HG03196 (cell line): ENCODE measurements around the gene PIKFYVE.
A peak's percentile ranks its signal among the peaks of the same experiment; 100 is the strongest.
"Not testable (repeated sequence)": the region's sequence is repeated elsewhere in the genome, so short reads cannot be mapped to it uniquely, and the experiment has no call there.

ENCODE experiments used
- ATAC-seq: cut with Tn5 transposase; IDR thresholded peaks from one replicate; pipeline ENCODE4 v1.9.1; 2021; ENCODE audit not compliant: unreplicated experiment

PIKFYVE gene, protein sequence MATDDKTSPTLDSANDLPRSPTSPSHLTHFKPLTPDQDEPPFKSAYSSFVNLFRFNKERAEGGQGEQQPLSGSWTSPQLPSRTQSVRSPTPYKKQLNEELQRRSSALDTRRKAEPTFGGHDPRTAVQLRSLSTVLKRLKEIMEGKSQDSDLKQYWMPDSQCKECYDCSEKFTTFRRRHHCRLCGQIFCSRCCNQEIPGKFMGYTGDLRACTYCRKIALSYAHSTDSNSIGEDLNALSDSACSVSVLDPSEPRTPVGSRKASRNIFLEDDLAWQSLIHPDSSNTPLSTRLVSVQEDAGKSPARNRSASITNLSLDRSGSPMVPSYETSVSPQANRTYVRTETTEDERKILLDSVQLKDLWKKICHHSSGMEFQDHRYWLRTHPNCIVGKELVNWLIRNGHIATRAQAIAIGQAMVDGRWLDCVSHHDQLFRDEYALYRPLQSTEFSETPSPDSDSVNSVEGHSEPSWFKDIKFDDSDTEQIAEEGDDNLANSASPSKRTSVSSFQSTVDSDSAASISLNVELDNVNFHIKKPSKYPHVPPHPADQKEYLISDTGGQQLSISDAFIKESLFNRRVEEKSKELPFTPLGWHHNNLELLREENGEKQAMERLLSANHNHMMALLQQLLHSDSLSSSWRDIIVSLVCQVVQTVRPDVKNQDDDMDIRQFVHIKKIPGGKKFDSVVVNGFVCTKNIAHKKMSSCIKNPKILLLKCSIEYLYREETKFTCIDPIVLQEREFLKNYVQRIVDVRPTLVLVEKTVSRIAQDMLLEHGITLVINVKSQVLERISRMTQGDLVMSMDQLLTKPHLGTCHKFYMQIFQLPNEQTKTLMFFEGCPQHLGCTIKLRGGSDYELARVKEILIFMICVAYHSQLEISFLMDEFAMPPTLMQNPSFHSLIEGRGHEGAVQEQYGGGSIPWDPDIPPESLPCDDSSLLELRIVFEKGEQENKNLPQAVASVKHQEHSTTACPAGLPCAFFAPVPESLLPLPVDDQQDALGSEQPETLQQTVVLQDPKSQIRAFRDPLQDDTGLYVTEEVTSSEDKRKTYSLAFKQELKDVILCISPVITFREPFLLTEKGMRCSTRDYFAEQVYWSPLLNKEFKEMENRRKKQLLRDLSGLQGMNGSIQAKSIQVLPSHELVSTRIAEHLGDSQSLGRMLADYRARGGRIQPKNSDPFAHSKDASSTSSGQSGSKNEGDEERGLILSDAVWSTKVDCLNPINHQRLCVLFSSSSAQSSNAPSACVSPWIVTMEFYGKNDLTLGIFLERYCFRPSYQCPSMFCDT (N-terminal part only)

DNA sequence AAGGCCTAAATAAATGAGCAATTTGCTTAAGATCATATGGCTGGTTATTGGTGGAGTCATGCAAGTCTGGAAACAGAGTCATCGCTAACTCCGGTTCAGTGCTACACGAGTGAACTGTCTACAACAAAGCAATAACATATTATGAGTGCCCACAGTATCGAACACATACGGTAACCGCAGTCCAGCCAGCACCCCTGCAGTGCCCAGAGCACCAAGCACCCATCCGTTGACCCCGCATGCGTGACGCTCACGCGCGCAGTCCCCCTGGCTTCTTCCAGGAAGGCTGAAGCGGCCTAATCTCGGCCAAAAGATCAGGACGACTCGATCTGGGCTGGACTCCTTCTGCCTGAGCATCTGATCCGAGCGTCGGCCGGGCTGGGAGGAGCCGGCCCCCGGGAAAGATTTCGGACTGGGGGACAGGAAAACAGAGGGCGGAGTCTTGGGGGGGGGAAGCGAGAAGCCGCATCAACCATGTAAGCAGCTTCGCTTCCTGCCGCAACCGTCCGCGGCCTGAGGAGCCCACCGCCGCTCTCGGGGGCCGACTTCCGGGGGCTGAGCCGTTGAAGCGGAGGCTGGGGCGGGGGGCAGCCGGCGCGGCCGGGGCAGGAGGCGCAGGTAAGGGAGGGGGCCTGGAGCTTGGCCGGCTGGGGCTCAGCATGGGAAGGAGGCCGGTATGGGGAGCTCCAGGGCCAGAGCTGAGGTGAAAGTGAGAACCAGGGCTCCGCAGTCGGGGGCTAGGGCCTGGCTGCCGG, at the start of gene PIKFYVE:
TSS of gene PIKFYVE (plus strand) at position 455 of the 752 bp plus-strand sequence. CDS start 5,265 bp downstream, outside the sequence.
- ATAC-seq, result peak; percentile 90

DNA sequence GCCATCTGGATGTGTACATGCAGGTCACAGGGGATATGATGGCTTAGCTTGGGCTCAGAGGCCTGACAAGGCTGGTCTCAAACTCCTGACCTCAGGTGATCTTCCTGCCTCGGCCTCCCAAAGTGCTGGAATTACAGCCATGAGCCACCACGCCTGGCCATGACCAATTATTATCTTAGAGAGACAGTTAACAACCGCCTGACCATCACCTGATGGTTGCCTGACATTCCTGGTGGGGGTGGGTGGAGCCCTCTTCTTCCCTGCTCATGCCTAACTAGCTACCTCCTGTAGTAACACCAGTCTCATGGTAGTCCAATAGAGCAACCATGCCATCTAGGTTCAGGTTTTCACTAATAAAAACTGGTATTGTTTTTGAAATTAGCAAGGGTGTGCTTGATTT, 44.2 kb upstream of the PIKFYVE start:
- ATAC-seq, result not testable (repeated sequence)

DNA sequence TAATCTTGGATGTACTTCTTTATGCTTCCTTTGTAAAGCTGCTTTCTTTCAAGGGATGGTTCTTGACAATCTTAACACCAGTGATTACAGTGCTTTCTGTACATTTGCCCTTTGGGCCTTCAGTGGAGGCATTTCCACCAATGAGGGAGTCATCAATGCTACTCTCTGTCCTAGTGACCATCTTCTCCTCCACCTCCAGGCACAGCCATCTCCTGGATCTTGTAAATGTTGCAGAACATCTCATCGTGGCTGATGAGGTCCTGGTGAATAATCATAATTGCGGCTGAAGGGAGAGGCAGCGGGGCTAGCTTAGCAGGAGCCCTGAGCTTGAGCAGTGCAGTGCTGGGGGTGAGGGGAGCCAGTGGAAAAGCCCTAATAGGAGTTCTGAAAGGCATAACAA, 43.7 kb upstream of the PIKFYVE start:
- no peak for ATAC-seq

DNA sequence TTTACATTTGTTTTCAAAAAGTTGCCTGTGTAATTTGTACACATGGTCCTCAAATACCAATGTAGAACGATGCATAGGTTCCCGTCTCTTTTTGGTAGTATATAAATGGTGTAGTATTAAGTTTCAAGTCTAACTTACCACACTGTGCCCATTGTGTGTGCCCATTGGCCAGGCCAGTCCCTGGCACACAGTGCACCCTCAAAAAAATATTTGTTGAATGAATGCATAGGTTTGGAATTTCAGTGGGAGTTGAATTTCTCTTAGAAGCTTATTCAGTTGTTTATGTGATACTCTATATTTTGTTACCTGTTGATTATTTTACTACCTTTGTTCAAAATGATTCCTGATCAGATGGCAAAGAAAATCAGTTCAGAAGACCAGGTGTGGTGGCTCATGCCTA, 41.3 kb upstream of the PIKFYVE start:
- no peak for ATAC-seq

DNA sequence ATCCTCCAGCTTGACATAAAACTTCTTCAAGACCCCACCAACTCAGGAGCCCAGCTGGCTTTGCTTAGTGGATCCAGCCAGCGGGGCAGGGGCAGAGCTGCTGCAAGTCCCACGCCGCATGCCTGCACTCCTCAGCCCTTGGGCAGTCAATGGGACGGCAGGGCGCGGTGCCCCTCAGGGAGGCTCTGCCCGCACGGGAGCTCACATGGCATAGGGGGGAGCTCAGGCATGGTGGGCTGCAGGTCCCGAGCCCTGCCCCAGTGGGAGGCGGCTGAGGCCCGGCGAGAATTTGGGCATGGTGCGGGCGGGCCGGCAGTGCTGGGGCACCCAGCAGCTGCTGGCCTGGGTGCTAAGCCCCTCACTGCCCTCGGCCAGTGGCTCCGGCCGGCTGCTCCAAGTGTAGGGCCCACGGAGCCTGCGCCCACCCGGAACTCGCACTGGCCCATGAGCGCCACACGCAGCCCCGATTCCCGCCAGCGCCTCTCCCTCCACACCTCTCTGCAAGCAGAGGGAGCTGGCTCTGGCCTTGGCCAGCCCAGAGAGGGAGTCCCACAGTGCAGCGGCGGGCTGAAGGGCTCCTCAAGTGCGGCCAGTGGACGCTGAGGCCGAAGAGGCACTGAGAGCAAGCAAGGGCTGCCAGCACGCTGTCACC, 38.3 kb upstream of the PIKFYVE start:
- no peak for ATAC-seq

DNA sequence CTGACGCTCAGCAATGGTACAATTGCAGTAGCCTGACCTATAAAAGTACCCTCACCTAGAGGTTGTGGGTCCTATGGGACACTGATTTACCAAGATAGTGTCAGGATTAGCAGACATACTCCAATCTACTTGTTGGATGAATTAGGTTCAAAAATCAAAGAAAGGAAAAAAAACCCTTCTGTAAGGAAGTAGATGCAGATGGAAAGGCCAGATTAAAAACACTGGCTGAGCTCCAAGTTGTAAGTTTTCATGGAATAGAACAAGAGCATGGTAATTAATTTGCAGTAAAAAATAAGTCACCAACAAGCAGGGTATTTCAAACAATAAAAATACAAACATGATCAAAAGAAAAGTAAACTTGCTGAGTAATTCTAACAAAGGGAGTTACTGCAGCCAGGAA, 37.6 kb upstream of the PIKFYVE start:
- no peak for ATAC-seq

DNA sequence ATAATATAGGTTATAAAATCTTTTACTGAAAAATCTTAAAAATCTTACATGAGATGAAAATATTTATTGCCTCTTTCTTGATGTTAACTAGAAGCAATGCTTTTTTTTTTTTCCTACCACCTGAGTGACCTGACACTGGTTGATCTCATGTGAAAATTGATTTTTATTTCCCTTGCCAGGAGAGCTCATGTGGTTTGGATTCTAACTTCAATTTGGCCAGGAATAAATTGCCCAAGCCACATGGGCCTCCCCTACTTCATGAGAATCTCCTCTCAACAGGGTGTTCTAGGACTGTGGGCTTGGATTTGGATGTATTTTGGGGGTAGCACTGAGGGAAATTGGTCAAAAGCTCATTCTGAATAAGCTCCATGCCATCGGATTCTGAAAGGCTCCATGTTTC, 31.3 kb upstream of the PIKFYVE start:
- no peak for ATAC-seq

DNA sequence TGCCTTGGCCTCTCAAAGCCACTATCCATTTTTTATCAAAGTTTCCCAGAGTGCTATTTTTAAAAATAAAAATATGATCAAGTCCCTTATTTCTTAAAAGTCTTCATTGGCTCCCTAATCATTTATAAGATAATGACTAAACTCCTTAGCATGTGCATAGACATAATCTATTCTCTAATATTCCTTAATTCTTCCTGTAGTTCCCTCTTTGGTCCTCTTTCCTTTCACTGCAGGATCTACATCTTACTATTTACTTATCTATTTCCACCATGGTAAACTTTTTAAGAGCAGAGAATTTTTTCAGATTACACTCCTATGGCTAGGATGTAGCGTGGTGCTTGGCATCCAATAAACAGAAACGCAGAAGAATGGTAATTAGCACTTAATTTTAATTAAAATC, 30.2 kb upstream of the PIKFYVE start:
- ATAC-seq, result no peak

DNA sequence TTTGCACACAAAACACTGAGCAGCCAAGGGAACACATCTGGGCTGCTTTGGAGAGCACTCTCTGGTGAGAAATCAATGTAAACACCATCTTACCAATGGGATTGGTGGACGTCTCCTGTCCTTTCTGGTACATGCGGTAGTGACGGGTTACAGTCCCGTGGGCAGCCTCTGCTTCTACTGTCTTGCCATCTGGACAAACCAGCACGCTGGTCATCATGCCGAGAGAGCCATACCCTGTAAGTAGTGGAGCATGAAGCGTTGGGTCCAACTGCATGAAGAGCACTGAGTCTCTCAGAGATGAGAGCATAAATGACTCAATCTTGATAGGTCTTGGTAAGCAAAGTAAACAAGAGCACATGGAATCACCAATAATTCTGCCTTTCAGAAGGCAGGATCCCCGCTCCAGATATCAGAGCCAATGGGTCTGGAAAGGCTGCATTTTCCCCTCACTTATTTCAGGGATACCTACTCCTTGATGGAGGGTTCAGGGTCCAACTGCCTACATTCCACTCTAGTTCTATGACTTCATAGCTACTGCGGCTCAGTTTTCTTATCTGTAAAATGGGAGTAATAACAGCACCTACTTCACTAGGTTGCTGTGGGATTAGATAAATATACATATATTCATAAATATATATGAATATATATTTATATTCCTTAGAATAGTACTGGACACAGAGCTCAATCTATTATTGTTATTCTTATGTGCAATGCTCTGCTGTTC, 26.1 kb upstream of the PIKFYVE start:
- ATAC-seq, result no peak

DNA sequence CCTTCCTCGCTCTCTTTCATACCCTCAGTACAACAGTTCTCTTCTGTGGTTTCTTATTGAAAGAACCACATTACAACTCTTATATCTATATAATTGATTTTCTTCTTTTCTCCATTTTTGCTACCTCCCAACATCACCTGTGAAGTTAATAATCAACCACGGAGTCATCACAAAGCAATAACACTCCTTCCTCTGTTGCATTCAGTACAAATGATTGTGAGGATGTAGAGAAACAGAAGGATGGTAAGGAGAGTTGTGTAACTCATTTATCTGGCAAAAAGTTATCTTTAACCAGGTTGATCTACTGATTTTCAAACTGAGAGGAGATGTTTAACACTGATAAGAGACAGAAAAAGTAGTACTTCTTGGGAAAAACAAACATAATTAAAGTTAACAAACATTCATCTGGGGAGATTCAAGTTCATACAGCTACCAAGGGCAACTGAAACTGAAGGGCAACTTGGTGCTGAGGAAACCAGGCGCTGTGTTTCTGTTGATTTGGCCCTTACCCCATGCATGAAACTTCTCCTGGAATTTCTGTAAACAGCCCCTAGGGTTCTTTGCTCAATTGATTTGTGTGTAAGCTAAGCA, 25.3 kb upstream of the PIKFYVE start:
- ATAC-seq, result no peak

DNA sequence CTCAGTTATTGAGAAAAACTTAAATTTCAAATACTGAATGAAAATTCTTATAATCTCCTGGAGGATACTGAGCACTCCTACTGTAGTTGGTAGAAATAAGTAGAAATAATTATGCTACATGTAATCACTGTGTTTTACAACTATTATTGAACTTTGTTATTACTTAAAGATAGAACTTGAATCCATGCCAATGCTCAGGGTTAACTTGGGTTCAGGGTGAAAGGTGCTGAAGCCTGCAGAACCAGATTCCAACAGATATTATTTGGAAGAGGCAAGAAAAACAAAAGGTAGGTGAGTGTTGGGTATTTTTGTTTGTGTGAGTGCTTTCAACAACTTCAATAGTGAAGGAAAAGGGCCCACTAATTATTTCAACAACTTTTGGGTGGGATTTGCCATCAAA, 21.6 kb upstream of the PIKFYVE start:
- ATAC-seq, result no peak

DNA sequence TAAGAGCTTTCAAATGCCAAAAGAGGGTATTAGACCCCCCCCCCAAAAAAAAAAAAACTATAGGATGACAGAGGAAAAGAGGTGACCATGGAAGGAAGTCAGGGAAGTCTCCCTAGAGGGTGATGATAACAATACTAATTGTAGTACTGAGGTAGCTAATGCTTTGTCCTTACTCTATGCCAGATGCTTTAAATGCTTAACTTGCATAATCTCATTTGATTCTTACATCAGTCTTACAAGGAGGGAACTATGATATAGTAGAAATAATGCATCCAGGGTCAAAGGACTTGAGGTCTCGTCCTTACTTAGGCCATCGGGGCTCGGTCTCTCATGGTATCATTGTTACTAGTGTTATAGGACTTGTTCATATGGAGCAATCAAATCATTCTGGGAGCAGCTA, 20.3 kb upstream of the PIKFYVE start:
- no peak for ATAC-seq

DNA sequence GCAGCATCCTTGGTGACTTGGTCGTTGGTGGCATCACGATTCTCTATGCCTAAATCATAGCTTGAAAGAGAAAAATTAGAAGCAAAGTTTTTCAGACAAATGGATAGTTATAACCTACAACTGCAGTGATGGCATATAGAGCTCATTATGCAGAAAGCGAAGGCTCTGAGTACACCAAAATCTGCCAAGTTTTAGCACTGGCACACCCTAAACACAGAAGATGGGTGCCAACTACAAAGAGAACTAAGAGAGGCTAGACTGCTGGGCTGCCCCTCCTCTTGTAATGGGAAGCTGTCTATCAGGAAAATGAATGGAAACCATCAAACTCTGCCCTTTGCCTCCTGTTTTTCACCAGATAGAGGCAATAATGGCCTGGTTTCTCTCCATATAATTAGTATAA, 17.5 kb upstream of the PIKFYVE start:
- ATAC-seq, result no peak

DNA sequence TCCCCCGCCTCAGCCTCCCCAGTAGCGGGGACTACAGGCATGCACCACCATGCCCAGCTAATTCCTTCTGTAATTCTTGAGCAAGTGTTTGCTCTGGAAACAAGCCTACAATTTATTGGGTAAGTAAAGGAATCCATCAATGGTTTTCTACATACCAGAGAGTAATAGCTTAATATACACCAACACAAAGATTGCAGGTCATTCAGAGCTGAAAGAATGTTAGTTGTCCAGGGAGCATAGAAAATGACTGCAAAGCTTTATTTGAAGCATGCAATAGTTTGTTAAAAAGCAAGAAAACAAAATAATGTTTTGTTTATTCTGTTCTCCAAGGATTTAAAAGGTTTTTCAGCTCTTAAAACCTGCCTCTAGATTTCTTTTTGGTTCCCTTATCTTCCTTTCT, 16.8 kb upstream of the PIKFYVE start:
- no peak for ATAC-seq

DNA sequence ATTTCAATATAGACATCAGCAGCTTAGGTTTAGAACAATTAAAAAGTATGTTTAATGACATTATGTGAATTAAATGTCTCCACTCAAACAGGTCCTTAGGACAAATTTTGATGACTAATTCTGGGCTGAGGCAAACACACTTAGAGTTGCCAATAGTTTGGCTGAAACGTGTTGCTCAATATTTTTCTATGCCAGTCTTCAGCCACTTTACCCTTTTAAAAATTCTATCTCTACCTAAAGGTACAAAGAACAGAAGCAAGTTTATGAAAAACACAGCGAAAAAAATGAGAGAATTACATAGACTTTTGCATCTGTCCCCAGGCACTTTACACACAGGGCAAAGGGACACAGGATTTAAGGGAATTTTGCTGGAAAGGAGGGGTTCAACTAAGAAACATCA, 15.7 kb upstream of the PIKFYVE start:
- ATAC-seq, result no peak

DNA sequence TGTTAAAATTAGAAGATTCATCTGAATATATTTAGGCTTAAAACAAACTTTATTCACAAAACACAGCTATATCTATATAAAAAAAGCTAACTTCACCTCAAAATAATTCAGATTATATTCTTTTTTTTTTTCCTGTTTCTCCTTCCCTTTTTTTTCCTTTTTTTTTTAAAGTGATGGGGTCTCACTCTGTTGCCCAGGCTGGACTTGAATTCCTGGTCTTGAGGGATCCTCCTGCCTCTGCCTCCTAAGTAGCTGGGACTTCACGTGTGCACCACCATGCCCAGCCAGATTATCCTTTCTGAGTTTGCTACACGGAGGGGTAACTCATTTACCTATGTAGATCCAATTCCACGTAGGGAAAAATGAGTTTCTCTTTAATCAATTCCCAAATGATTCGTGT, 15.0 kb upstream of the PIKFYVE start:
- no peak for ATAC-seq

DNA sequence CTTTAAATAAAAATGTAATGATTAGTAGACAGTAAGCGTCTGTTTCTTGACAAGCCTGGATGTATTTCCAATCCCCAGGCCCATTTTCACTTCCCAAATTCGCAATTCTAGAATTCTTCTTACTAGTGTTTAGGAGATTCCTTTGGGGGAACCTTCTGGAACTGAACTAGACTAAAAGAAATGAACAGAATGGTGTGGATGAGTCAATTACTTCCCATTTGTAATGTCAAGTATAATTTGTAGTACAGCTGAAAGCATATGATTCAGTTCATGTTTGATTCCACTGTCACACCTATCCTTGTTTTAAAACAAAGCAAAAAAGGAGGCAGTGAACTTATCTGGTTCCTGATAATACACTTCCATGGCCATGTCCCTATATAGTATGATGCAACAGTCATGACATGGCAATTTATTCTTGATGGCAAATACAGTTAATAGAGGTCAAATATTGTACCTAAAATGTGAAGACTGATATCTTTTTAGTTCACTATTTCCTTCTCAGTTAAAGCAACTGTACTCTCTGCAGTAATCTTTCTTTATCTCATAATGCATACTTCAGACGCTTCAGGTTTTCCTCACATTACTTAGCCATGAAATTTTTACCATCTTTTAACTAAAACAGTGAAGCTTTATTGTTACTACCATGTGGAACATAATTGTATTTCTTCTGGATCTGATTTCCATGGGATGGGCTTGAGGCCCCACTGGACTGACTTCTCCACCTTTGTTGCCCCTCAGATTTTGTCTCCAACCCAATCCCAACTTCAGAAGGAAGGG, 13.2 kb upstream of the PIKFYVE start:
- no peak for ATAC-seq

DNA sequence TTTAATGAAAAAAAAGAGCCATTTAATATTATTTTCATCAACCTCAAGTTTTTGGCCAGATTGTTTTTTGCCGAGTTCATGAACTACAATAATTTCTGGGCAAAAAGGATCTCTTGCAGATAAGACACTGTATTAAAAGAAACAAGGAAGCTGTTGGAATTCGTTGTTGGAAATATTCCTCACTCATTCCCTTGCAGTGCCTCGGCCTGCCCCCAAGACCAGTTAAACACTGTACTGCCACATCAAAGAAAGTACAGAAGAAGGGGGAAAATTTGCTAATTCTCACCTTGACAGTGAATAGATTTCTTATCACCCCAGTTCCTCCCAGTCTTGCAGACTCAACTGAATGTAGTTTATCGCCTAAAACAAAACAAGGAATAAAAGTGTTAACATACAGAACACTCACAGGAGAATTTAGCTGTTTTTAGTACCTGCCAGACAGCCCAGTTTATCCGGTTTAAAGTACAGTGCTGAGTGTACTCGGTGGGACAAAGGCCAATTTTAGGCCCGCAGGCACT, 12.4 kb upstream of the PIKFYVE start:
- no peak for ATAC-seq
